Dermis blood vessel endothelial cell (primary cell): ENCODE data around the gene PLCD1. TPM values are rescaled to one million over a fixed set of nuclear protein-coding genes. Genes with fewer than 3 reads are reported as not detected.
"Not testable (repeated sequence)": the region's sequence is repeated elsewhere in the genome, so short reads cannot be mapped to it uniquely, and the experiment has no call there.

ENCODE experiments used
- DNase-seq: peaks from one replicate; pipeline ENCODE4 v3.0.0; 2010
- total RNA-seq: library from RNA; depleted of rRNA; stranded (reverse); fragments of >200 nt; gene quantifications from 2 replicates; pipeline ENCODE4 v1.2.3, GENCODE V29; 2014

Gene PLCD1
- 19.7 and 20.4 TPM in 2 replicates for total RNA-seq

DNA sequence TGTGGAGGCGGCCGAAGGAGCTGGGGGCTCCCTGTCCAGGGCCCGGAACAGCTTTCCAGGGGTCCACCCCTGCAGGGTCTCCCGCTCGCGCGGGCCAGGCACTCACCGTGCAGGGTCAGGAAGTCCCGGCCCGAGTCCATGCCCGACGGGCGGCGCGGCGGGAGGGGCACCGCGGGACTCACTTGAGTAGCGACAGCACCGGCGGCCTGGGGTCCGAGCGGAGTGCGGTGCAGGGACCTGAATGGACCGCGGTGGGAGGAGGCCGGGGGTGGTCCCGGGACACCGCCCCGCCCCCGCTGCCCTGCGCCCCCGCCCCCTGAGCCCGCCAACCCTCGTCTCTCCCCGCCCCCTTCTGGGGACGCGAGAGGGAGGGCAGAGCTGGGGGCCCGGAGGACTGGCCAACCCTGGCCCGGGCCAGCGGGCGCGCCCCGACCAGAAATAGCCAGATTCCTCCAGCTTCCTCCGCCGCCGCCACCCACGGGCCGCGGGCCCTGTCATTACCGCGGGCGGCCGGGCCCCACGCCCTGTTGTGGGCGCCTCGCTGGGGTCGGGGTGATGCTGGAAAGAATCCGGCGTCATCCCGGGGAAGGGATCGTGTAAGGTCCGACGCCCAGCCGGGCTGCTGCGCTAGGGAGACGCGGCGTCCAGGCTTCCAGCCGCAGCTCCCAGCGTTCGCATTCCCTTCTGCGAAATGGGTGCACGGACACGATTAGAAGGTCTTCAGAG lies at the start of gene PLCD1:
PLCD1 (minus strand) TSS at position 243 of the 726 bp plus-strand sequence; CDS start at position 140, 103 bp downstream.
- DNase-seq, result peak; percentile 50

DNA sequence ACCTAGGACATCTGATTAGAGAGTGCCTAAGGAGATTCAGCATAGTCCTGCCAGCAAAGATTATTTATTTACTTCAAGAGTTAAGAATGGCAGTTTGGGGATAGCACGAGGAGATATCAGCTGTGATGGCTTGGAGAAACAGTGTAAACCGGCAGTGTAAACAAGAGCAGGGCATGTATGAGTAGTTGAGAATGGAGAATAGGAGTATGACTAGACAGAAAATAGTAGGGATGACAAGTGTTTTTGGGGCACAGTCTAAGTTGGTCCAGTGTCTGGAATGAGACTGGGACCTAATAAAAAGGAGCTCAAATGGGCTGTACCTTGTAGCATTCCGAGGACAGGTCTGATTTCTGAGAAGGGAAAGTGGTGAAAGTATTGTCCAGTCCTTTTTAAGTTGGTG lies 47.6 kb upstream of the PLCD1 start:
- DNase-seq, result not testable (repeated sequence)

DNA sequence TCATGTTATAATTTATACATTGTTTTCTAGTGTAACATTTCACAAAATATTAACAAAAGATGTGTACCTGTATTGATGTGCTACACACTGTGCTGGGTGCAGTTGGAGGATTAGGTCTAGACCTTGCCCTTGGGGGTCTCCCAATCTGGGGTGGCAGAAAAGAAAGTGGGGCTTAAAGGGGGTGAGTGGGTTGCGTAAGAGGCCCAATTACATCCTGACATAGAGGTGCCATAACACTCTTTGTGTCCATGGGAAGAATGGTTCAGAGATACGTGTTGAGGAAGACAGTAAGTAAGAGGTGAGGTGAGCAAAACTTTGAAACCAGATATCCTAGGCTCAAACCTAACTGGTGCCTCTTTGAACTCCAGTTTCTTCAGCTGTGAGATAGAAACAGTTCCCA lies 40.6 kb upstream of the PLCD1 start:
- no peak for DNase-seq

DNA sequence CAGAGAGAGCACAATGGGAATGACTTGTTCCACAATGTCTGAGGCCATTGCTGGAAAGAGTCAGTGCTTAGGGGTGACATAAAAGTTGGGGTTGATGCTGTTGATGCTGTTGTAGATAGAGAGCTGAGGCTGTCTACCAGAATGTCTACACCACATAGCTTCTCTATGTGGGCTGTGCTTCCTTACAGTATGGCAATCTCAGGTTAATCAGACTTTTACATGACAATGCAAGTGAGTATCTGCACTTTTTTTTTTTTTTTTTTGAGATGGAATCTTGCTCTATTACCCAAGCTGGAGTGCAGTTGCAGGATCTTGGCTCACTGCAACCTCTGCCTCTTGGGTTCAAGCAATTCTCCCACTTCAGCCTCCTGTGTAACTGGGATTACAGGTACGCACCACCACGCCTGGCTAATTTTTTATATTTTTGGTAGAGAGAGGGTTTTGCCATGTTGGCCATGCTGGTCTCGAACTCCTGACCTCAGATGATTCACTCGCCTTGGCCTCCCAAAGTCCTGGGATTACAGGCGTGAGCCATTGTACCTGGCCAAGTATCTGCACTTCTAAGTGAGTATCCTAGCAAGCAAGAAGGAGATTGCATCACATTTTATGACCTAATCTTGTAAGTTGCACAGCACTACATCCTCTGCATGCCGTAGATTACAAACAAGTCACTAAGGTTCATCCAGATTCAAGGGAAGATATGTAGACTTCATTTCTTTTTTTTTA lies 38.2 kb upstream of the PLCD1 start:
- no peak for DNase-seq

DNA sequence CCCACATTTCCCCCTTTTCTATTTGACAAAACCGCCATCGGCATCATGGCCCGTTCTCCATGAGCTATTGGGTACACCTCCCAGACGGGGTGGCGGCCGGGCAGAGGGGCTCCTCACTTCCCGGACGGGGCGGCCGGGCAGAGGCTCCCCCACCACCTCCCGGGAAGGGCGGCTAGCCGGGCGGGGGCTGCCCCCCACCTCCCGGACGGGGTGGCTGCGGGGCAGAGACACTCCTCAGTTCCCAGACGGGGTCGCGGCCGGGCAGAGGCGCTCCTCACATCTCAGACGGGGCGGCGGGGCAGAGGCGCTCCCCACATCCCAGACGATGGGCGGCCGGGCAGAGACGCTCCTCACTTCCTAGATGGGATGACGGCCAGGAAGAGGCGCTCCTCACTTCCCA lies 35.0 kb upstream of the PLCD1 start:
- not testable (repeated sequence) for DNase-seq

DNA sequence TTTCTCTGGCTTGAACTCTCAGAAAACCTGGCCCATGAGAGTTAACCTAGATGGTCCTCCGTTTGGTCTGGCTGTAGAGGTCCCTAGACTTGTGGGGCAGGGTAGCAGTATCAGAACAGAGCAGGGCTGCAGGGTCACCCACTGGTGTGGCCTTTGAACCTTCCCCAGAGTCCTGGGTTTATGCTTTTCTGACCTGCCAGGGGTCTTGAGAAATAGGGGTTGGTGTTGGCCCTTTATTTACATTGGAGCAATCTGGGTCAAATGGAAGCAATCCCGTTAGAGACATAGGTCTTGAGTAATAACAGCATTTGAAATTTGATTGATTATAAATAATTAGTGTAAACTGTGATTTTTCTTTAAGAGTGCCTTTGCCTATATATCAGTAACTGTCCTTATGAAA lies 33.4 kb upstream of the PLCD1 start:
- no peak for DNase-seq

DNA sequence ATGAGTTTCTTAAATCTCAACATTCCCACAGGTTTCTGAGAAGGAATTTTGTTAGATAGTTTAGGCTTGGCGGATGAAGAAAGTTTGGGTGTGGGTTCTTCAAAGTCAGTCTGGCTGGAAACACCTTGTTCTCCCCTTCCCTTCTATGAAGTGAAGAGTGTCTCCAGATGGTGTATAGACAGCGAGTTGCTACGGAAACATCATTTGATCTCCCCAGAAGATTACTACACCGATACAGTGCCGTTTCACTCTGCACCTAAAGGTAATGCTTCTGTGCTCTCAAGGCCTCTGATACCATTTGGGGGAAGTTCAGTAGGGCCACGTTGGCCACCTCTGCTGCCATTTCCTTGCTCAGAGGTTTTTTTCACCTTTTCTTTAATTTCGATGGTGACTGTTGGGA lies 30.1 kb upstream of the PLCD1 start:
- DNase-seq, result no peak

DNA sequence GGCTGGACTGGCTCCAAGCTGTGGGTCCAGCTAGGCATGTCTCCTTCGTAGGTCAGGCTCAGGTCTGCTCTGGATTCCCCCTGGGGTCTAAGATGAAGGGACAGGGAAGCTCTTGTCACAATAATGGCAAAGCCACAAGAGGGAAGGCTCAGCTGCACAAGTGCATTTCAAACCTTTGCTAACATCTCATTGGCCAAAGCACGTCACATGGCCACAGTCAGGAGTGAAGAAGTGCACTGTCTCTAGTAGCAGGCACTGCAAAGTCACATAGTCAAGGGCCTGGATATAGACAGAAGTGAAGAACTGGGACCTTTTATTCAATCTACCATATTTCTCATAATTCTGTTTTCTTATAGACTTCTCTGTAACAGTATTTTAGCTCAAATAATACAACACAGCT lies 29.7 kb upstream of the PLCD1 start:
- no peak for DNase-seq

DNA sequence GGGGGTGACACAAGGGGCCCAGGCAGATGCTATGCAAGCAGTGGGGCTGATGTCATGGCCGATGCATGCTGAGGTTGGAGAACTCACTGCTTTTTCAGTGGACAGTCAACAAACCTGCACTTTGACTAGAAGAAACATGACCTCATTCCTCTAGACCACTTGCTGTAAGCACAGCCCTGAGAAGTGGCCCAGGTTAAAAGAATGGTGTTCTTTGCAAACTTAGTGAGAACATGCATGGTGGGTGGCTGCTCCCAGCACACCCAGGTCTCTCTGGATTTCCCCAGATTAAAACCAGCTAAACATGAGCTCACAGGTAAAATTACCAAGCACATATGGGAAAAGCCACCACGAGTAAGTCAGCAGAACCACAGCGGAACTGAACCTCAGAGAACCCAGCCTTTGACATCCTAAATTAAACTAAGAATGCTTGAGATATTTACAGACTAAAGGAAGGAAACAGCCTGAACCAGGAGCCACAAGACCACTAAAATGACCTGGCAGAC lies 25.1 kb upstream of the PLCD1 start:
- DNase-seq, result no peak

DNA sequence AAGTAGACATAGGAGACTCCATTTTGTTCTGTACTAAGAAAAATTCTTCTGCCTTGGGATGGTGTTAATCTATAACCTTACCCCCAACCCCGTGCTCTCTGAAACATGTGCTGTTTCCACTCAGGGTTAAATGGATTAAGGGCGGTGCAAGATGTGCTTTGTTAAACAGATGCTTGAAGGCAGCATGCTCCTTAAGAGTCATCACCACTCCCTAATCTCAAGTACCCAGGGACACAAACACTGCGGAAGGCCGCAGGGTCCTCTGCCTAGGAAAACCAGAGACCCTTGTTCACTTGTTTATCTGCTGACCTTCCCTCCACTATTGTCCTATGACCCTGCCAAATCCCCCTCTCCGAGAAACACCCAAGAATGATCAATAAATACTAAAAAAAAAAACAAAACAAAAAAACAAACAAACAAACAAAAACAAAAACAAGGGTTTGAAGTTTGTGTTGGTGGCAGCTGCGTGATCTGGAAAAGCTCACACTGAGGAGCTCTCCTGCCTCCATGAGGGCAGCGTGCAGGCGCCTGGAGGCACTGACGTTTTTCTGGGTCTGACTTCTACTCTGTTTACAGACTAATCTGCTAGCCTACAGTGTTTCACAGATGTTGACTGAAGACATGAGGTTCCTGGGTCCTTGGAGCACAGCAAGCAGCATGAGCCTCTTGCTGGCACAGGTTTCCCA lies 24.5 kb upstream of the PLCD1 start:
- not testable (repeated sequence) for DNase-seq

DNA sequence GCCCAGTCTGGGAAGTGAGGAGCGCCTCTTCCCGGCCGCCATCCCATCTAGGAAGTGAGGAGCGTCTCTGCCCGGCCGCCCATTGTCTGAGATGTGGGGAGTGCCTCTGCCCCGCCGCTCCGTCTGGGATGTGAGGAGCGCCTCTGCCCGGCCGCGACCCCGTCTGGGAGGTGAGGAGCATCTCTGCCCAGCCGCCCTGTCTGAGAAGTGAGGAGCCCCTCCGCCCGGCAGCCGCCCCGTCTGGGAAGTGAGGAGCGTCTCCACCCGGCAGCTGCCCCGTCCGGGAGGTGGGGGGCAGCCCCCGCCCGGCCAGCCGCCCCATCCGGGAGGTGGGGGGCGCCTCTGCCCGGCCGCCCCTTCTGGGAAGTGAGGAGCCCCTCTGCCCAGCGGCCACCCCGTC lies 23.8 kb upstream of the PLCD1 start:
- not testable (repeated sequence) for DNase-seq

DNA sequence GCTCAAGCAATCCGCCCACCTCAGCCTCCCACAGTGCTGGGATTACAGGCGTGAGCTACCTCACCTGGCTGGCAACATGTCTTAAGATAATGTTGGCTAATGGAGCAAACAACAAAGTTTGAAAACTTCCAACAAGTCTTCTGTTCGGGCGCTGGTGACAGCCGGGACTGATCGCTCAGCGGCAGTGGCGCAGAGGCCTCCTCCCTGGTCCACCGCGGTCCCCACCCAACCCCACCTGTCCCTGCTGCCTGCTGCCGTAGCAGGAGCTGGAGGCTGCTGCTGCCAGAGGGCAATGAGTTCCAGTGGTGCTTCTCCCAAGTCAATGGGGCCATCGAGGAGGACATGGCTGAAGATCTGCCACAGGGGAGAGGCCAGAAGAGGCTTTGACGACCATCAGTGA lies 21.7 kb upstream of the PLCD1 start:
- DNase-seq, result no peak

DNA sequence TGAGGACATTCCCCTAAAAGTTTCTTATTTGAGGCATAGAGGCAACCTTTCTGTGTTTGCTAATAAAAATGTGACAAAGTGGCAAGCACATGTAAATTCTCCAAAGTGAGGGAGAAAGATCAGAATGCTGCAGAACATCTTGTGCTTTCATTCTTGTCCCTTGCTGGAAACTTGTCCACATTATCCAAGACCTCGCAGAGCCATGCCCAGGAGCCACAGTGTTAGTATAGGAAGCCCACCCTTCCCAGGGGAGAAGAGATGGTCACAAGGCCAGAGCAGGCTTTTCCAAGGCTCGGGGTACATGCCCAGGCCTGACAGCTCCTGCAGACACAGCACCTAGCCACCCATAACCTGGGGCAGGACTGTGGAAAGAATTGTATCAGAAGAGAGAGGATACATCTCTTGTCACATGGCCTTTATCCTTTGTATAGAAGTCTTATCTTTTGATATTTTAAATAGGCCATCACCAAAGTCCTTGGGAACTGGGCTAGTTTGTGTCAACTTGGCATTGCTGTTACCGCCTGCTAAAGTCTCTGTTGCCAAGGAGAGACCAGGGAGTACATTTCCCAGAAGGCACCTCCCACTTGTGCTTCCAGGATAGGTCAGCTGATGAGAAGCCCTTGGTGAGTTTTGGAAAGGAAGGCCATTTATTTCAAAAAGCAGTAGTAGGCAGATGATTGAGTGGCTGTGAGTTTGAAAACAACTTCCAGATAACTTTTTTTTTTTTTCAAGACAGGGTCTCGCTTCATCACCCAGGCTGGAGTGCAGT lies 20.1 kb upstream of the PLCD1 start:
- DNase-seq, result no peak

DNA sequence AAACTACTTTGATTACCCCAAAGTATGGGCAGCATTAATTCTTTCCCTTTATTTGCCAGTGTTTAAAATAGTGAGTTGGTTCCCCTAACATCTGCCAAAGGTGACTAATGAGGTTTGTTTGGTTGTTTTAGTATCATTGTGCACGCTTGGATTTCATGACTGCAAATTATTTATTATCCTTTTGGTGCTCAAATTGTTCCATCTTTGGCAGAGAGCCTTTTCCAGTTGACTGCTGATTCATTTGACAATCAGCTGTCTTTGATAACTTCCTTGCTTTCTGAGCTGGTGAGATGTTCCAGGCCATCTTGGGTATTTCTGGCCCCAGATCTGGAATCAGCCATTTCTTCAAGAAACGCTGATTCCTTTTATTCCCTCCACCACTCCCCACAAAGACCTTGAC lies 18.5 kb upstream of the PLCD1 start:
- no peak for DNase-seq

DNA sequence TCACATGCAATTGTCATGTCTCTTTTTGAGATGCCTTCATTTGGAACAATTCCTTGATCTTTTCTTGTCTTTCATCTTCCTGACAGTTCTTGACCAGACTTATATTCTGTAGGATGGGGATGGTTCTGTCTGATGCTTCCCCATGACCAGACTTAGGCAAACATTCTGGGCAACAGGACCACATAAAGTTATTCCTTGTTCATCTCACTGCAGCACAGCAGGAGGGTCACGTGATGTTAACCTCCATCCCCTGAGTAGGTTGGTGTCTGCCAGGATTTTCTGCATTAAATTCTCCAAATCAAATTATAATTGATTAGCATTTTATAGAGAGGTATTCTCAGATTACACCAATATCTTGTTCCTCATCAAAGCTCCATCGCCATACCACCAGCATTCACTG lies 17.4 kb upstream of the PLCD1 start:
- DNase-seq, result no peak

DNA sequence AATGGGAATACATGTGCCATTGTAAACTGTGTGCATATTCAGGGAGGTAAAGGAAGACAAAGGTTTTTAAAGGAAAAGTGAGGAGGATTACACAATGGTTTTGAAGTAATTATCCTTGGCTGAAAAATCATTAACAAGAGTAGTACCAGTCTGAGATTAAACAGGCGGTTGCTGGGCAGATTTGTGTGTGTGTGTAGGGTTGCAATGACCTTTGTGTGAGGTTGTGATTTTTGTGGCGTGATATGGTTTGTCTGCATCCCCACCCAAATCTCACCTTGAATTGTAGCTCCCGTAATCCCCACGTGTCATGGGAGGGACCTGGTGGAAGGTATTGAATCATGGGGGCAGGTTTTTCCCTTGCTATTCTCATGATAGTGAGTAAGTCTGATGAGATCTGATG lies 16.6 kb upstream of the PLCD1 start:
- DNase-seq, result no peak

DNA sequence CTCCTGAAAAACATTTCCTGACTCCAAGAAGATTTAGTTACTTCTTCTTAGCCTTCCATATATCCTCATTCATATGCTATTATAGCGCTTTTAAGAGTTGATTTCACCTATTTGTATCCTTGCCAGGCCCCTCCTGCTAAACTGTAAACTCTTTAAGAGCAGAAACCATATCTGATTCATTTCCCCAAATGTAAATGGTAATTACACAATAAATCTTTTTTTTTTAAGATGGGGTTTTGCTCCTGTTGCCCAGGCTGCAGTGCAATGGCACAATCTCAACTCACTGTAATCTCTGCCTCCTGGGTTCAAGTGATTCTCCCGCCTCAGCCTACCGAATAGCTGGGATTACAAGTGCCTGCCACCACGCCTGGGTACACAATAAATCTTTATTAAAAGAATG lies 14.0 kb upstream of the PLCD1 start:
- no peak for DNase-seq

DNA sequence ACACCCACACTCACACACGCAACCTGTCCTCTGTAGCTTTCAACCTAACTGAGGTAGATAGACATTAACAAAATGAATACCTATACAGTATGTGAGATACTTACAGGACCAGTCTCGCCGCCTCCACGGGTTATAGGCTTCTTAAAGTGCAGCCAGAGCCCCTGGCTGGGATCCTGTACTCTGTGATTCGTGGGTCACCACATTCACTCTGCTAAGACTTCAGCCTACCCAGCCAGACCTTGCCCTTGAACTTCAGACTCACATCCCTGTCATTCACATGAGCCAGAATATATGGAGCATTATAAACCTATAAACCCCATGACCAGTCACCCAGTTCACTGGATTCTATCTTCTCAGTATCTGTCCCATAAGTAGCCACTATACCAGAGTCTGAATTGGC lies 11.0 kb upstream of the PLCD1 start:
- DNase-seq, result no peak

DNA sequence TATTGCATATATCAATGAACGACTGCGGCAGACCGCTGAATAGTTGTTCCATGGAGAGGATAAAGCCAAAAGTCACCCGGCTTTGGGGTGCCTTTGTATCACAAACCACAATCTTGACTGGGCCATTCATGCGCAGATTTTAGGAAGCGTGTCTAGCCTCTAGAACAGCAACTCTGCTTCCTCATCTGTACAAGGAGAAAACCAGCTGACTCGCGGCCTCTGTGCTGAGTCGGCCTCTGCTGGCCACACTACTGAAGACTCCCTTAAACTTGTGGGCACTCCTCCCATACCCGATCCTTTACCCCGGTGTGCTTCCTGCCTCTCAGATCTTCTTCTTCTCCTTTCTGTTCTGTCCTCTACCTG lies 10.4 kb upstream of the PLCD1 start:
- DNase-seq, result peak; percentile 18

DNA sequence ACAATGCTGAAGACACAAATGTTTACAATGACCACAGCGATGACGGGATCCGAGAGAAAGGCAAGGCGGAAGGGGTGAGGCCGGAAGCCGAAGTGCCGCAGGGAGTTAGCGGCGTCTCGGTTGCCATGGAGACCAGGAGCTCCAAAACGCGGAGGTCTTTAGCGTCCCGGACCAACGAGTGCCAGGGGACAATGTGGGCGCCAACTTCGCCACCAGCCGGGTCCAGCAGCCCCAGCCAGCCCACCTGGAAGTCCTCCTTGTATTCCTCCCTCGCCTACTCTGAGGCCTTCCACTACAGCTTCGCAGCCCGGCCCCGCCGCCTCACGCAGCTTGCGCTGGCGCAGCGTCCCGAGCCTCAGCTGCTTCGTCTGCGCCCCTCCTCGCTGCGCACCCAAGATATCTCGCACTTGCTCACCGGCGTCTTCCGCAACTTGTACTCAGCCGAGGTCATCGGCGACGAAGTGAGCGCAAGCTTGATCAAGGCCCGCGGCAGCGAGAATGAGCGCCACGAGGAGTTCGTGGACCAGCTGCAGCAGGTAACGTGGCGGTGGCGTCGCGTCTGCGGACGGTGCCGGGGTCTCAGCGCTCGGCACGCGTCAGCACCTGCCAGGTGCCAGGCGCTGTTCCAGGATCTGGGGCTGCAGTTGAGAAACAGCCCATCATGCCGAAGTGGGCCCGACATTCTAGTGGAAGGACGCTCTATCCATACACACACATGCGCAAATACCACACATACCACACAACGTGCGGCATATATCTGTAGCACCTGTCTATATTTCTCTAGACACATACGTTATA lies 9.9 kb upstream of the PLCD1 start, which contains the start of gene DLEC1:
DLEC1 (plus strand) TSS at position 108 of the 798 bp plus-strand sequence; CDS start at position 126, 18 bp downstream.
- peak; percentile 32 for DNase-seq

DNA sequence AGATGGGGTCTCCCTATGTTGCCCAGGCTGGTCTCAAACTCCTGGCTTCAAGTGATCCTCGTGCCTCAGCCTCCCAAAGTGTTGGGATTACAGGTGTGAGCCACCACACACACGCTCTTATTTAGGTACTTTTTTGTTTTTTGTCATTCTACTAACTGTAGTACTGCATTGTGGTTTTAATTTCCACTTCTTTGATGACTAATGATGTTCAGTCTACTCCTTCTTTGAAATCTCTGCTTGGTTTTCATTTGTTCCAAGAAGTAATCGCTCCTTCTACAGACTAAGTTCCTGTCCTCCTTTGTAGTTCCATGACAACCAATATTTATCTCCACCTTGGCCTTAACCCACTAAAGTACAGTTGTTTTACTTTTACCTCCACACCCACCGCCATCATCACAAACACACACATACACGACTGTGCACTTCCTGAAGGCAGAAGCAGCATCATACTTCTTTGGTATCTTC lies 9.0 kb upstream of the PLCD1 start:
- no peak for DNase-seq

DNA sequence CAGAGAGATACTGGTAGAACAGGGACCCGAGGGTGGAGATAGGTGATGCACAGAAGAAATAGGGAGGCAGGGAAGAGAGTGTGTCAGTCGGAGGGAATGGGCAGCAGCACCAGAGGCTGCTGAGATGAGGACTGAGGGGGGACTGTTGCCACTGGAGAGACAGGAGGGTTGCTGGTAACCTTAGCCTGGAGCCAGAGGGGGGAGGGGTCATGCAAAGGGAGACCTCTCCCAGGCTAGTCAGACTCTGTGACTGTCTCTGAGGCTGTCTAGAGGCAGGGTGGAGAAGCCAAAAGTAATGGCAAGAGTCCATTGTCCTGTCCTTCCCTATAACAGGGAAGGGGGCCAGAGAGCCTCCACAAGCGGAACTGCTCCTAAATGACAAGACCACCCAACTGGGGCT lies 7.5 kb upstream of the PLCD1 start:
- no peak for DNase-seq
